NOMO-1 (cell line): ENCODE data around the gene CES5A.
A peak's percentile ranks its signal among the peaks of the same experiment; 100 is the strongest.
"Not testable (repeated sequence)": the region's sequence is repeated elsewhere in the genome, so short reads cannot be mapped to it uniquely, and the experiment has no call there.

Experiments
- DNase-seq, 2 experiments: peaks; one replicate each; lab custom pipeline; 2025; ENCODE audit not compliant: unreplicated experiment in 2 of 2; lab: John Stamatoyannopoulos, UW

CES5A gene

DNA sequence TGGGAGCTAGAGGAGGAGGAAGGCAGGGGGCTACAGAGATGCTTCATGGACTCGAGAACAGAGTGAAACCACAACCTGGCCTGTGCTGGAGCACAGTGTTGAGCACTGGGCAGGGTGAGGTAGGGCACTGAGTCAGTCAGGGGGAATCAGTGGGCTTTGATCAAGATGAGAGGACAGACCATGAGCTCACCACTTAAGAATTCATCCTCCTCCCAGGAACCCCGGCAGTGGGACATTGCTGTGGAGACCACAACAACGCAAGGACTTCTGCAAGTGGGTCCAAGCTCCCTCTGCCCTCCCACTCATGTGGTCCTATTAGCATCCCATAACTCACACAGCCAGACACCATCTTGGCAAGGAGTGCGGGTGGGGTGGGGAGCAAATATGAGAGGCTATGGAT is 1.7 kb upstream of the CES5A start:
- DNase-seq: no peak

DNA sequence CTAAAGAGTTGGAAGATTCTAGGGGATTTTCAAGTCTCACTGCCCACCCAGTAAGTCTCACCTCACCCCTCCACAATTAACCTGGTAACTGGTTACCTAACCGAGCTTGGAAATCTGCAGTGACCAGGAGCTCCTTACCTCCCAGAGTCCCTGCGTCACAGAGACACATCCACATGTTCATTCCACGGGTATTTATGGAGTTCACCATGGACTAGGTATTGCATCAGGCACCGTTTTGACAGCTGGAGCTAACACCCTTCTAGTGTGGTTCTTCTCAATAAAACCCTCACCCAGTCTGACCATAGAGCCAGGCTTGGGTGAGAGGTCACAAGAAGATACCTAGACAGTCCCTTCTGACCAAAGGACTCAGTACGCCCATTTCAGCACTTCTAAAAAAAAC is 2.1 kb downstream of the CES5A start:
- no peak for DNase-seq

DNA sequence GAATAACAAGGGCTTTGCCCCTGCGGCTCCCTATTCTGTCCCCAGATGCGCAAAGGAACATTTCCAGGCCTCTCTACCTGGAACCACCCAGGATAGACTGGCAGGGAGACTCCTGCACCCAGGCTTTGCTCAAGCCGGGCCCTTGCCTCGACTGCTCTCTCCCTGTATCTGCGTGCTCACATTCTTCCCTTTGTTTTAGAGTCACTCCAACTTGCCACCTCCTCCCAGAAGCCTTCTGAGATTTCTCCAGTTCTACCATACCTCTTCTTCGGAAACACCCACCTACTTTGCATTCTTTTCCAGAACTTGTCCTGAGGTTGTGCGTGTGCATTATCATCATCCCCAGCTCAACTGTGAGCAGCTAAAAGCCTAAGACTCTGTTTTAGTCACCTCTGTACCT is 3.0 kb downstream of the CES5A start:
- no peak for DNase-seq

DNA sequence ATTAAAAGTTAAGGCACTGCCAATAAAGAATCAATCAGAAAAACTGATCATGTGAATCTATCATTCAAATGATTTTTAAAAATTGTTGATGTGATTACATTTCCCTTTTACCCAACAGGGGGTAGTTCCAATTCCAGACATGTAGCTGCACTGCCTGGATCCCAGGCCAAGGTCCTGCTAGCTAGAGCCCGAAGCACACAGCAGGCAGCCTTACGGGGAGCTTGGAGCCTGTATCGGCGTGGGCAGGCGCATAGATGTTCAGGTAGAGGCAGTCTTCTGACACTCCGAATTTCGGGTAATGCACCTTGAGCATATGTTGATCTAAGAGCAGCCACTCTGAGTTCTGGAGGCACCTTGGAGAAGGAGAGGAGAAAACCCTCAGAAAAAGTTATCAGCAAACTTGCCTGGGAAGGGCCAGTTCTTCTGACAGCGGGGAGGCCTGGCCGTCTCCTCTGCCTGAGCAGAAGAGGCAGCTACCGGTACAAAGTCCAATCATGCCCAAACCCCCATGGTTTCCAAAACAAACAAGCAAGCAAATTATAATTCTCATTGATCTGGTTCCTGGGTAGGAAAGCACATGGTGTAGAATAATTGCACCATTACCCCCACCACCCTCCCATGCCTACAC is 3.6 kb downstream of the CES5A start:
- no peak for DNase-seq

DNA sequence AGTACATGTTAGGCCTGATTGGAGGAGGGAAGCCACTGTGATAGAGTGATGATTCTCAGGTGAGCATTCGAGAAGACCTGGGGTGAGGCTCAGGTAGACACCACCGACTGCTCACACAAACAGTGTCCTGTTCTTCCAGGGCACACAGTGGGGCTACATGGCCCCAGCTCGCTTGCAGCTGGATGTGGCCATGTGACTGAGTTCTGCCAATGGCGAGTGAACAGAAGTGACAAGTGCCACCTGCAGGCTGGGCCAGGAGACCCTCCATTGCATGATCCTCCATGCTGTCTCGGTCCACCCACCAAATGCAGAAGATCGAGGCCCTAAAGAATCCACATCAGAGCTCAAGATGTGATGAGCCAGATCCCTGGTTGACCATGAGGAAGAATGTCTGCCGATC is 6.2 kb downstream of the CES5A start:
- no peak for DNase-seq

DNA sequence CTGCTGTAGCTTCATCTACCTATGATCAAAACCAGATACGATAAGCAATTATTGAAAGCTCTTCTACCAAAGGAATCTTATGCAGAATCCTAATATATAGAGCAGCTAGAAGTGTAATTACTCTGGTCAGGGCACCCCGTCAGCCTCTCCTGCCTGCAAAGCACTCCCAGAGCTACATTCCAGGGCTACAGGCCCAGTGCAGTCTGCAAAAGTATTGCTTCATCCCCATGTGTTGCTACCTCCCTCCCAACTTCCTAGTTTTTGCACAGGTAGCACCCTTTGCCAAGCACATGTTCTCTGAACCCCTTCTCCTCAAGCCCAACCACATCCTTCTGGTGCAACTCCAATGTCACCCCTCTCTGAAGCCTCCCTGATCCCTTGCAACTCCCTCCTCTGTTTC is 7.0 kb downstream of the CES5A start:
- no peak for DNase-seq

DNA sequence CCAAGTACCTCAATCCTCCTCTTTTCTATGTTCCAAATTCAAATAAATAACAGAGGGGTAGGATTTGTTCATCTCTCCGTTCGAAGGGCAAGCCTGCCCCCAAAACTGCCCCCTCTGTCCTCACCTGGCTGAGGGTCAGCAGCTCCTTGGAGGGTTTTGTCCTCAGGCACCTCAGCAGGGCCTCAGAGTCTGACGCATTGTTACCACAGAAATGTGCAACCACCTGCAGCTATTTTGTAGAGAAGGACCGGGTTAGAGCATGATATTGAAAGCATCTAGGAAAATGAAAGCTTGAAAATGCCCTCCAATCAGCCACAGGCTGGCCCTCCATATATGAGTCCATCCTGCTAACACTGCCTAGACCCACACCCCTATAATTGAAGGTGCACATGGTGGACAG is 13.9 kb downstream of the CES5A start:
- no peak for DNase-seq

DNA sequence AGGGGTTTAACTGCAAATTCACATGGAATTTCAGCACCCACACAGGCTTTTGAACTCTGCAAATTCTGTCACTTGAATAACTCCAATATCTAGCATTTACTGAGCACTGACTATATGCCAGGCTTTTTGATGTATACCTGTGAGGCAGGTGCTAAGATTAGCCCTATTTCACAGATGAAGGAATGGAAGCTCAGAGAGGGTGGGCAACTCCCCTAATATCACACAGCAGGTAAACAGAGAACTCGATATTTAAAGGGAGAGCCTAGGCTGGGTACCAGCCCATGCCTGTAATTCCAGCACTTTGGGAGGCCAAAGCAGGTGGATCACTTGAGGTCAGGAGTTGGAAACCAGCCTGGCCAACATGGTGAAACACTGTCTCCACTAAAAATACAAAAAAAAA is 17.5 kb downstream of the CES5A start:
- DNase-seq: not testable (repeated sequence)

DNA sequence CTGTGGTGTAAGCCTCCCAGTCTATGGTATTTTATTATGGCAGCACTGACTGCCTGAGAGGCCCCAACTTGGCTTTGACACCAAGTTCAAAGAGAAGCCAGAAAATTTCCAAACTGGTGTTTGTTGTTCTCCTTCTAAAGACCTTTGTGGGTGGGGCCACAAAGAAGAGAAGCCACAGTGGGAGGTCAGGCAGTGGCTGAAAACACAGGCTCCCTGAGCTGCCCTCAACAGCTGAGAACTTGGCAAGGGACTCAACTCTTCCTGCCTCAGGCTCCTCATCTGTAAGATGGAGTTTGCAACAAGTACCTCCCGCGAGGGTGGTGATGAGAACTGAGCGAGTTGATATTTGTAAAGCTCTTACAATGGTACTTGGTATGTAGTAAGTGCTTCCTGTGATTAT is 18.2 kb downstream of the CES5A start:
- DNase-seq: no peak

DNA sequence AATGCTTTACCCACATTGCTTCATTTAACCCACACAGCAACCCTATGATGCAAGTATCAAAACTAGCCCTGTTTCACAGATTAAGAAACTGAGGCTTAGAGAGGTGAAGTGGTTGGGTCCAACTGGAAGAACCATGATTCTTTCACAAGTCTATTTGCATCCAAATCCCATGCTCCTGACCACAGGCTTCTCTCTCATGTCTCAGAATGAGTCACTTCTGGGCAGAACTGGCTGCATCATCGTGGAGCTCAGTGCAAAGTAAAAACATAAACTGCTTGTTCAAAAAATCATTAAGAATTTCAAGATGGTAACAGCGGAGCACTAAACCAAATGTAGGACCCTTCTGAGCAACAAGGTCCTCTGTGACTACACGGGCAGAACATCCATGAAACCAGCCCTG is 22.1 kb downstream of the CES5A start:
- no peak for DNase-seq

DNA sequence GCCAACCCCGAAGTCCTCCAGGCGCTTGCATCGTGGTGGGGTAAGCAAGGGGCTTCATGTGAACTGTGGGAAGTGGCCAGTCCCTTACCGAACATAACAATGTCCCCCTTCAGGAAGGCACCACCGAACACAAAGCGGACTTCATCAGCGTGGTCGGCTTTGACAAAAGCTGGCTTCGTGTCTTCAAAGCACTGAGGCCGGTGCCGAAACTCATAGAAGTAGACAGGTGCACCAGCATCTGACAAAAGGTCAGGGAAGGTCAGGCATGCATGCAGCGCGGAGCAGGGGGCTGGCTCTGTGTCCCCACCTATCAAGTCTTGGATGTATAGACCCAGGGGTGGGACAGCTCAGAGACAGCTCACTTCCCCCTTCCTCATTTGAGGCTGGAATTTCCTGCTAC is 25.6 kb downstream of the CES5A start:
- DNase-seq: no peak

DNA sequence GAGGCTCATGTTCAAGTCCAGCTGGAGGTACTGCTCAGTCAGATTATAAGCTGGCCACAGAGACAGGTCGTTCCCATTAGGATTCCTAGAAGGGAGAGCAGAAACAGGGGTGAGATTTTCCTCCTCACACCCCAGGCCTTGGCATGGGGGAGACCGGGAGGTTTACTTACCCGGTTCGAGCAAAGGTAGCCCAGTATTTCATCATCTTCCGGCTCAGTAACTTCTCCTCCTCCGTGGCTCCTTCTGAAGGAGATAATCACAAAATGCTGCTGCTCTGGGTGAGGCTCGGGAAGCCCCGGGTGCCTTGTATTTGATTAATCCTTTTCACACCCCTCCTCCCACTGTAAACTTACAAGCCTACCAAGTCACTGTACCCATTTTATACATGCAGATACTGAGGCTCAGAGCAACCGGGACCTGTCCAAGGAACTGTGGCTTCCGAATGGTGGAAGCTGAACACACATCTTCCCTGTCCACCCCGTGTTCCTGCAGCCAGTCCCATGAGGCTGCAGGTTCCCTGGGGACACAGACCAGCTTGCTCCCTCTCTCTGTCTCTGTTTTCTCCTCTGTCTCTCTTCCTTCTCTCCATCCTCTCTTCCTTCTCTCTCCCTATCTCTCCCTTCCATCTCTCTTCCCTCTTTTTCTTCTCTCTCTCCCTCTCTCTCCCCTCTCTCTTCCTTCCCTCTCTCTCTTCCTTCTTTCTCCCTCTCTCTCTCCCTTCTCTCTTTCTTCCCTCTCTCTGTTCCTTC is 28.4 kb downstream of the CES5A start:
- no peak for DNase-seq

DNA sequence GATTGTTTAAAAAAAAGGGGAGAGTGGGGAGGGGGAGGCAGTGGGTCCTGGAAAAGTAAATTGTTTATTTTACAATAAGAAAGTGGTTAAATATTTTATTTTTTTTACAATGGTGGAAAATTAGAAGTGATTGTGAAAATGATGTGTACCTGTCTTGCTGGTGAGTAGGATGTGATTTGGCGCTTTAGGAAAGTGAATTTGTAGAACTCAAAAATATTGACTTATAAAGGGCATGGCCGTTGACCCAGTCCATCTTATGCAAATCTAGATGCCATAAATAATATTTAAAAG is 32.1 kb downstream of the CES5A start:
- DNase-seq: no peak

DNA sequence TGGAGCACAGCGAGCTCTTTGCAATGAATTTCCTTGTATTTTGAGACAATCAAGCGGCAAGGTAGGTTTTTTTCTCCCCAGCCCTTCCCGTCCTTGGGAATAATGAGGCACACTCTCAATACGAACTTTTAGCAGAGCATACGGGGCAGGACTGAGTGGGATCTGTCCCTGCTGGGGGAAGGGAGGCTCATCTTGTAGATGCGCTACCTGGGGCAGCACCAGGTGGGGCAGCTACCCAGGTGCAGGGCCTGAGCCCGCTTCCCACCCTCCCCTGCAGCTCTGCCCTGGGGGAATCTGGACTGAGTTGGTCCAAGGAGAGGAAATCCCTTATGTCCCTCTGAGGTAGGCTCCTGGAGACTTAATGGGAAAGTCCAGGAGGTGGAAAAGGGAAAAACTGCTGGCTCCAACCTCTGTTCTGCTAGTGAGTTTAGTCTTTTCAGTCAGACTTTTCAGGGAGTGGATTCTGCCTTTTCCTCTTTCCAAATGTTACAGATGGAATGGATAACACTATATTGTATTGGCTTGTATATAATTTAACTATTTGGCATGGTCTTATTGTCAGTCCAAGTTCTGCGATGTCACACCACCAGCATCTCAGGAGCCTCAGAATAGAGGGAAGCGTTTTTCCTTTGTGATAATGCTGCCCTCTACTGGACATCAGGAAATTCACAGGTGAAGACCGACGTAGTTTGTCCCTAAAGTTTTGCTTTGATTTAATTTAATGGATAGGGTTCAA is 32.6 kb downstream of the CES5A start:
- peak; percentile 28 to 74 for DNase-seq

DNA sequence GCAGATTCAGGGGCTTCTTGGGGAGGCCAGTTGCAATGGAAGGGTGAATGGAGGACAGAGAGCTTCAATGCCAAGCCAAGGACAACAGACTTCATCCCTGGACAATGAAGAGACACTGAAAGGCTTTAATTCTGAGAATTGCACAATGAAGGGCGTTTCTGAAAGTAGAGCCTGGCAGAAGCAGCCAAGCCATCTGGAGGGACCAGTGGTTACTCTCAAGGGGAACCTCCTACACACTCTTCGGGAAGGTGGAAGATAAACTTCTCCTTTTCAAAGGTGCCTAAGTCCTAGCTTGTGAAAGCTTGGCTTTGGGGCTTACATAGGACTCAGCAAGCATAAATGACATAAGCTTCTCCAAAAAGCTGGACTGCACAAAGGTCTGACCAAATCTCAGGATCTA is 36.1 kb downstream of the CES5A start:
- DNase-seq: peak; percentile 88 to 92

DNA sequence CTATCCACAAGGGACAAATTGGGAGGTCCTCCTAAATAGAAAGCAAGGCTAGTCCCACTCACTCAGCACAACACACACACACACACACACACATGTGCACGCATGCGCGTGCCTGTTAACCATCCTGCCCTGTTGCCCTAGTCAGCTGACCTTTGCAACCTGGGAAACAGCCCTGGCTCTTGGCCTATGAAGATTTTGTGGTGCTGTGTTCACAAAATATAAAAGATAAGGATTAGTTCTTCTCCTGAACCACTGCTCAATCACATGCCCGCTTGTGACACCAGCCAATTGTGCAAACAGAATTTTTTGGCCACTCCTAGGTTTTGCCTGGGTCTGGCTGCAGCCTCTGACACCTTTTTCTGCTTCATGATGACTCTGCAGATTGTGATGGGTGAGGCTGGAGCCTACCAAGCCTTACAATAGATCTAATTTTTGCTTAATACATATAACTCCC is 39.0 kb downstream of the CES5A start:
- peak; percentile 54 to 68 for DNase-seq

DNA sequence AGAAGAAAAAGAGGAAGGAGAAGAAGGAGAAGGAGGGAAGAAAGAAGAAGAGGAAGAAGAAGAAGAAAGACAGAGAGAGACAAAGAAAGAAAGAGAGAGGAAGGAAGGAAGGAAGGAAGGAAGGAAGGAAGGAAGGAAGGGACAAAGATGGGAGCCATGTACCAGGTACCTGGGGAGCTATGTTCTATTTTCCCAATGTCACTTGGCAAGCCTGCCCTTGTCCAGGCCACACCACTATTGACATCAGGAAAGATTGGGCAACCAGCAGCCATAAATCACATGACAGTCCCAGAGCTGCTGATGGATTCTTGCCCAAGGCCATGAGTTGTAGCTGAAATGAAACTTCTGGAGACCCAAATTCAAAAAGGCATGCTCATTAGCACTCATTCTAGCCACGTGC is 39.6 kb downstream of the CES5A start:
- DNase-seq: peak; percentile 59 to 77

DNA sequence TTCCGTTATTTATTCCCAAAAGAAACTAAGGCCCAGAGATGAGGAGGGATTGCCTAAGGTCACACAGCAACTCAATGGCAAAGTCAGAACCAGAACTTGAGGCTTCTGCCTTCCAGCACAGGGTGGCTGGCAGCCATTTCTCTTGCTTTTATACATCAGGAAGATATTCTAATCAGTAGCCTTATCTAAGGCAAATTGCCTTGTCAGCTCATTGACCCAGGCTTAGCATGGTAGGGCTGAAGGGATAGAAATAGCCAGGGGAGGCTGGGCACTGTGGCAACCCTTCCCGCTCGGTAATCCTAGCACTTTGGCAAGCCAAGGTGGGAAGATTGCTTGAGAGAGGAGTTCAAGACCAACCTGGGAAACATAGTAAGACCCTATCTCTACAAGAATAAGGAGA is 40.0 kb downstream of the CES5A start:
- not testable (repeated sequence) for DNase-seq

DNA sequence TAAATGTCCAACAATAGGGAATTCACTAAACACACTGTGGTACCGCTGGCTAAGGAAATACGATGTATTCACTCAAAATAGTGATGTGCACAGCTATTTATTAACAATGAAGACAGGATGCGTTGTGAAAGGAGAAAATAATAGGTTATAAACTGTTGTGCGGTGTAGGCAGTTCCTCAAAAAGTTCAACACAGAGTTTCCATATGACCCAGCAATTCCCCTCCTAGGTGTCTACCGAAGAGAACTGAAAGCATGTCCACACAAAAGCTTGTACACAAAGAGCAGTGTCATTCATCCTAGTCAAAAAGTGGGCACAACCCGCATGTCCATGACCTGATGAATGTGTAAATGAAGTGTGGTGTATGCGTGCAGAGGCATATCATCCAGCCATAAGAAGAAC is 41.1 kb downstream of the CES5A start:
- peak; percentile 60 to 93 for DNase-seq

DNA sequence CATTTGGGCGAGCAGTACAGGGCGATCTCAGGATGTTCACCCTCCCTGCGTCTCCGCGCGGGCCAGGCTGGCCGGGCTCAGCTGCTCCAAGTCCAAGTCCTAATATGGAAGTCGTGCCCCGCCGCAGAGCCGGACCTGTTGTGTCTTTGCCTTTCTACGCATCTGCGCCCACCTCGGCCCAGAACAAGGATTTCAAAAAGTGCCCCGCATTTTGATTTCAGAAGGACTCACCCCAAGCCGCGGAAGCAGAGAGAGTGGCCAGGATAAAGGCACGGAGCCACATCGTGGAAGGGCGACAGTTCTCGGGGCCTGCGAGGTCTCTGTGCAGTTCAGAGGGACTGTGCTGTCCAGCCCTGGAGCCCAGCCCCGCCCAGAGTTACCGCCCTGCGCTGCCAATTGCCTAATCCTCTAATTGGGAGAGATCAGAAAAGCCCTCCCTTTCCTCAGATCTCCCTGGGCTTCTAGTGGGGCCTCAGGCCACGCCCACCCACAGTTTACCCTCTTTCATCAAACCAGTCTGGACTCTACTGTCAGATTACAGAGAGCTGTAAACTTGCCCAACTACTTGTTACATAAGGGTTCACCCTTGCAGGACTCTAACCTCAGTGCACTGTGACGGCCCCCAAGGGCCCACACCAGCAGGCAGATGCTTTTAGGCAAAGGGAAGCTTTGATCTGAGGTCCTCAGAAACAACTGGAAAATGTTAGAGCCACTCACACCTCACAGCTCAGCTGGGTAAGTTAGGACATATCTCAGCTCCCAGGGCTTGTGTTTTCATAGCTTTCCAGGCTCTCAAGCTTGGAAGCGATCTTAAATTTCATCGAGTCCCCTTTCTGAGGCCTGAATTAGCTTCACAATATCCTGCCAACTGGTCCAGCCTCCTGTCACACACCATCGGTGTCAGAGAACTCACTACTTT is 42.1 kb downstream of the CES5A start, which contains the start of gene CES1:
Gene CES1 (minus strand): TSS at position 324 of the 919 bp plus-strand sequence. CDS start 41 bp downstream, at position 283.
- DNase-seq: peak; percentile 98 to 99

DNA sequence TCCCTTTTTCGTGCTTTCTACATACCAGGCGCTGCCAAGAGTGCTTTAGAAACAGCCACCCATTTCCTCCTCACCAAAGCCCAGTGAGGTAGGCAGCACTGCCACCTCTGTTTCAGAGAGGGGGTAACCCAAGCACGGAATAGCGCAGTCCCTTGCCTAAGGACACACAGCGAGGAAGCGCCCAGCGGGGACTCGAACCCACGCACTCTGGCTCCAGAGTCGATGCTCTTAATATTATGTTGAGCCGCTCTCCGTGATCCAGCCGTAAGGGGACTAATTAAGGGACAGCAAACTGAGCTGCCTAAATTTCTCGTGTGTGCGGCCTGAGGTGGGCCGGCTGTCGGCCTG is 42.8 kb downstream of the CES5A start:
- DNase-seq: peak; percentile 46 to 50
